Activated CD4-positive, alpha-beta T cell treated with anti-CD3 and anti-CD28 coated beads, Interleukin-2, amount 10 ng/mL, durations not matched to agents 7 days and 5 days (primary cell): ENCODE data around the gene KRTAP5-6. TPM values are rescaled to one million over a fixed set of nuclear protein-coding genes. Genes with fewer than 3 reads are reported as not detected.

Experiments used
- CTCF ChIA-PET: fragments of 350-600 bp; sonication (Branson Sonifier 250); formaldehyde crosslinking; loops from one replicate; lab custom pipeline; 2021; ENCODE audit warnings: antibody characterized with exemption; lab: Charles Lee
- POLR2A ChIA-PET: fragments of 350-600 bp; sonication (Branson Sonifier 250); formaldehyde crosslinking; loops from one replicate; lab custom pipeline; 2021; ENCODE audit warnings: antibody characterized with exemption; lab: Charles Lee
- DNase-seq: peaks from one replicate; pipeline ENCODE4 v3.0.0-alpha.2; 2020
- H3K27ac Mint-ChIP-seq: one replicate; pipeline ENCODE4 v1.8.0; 2021; ENCODE audit warnings: mild to moderate bottlenecking, moderate library complexity, mixed read lengths
- H3K27me3 Mint-ChIP-seq: one replicate; pipeline ENCODE4 v1.8.0; 2021; ENCODE audit warnings: mixed read lengths
- H3K36me3 Mint-ChIP-seq: one replicate; pipeline ENCODE4 v1.8.0; 2021; ENCODE audit warnings: low read depth, mixed read lengths
- H3K4me1 Mint-ChIP-seq: one replicate; pipeline ENCODE4 v1.8.0; 2021; ENCODE audit warnings: mixed read lengths
- H3K4me3 Mint-ChIP-seq: one replicate; pipeline ENCODE4 v1.8.0; 2021; ENCODE audit warnings: mild to moderate bottlenecking, moderate library complexity, mixed read lengths
- H3K9me3 Mint-ChIP-seq: one replicate; pipeline ENCODE4 v1.8.0; 2021; ENCODE audit warnings: mixed read lengths
- total RNA-seq, 2 experiments: library from RNA; stranded (reverse); gene quantifications; one replicate each; pipeline ENCODE4 v1.2.3, GENCODE V29; 2021

Gene KRTAP5-6
- total RNA-seq, 2 experiments from 2014 or later, result not detected

DNA sequence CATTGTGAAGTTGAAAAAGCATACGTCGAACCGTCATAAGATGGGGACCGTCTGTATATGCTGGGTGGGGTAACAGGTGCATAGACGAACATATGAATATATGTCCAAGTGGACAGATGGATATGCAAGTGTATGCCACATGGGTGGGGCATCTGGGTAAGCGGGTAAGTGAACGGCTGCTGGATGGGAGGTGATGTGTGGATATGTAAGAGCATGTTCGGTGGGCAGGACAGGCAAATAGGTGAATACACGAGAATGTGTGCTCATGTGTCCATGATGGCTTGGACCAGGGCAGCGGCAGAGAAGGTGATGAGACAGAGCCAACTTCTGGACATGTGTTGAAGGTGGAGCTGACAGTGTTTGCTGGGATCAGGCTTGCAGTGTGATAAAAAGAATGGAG lies 41.4 kb downstream of the KRTAP5-6 start:
- peaks cover 23% of the 10 kb centered on the region for H3K27me3 Mint-ChIP-seq
- H3K36me3 Mint-ChIP-seq, result no peaks in the 10 kb centered on the region
- H3K27ac Mint-ChIP-seq, result no peak overlapping the region
- no peak for DNase-seq
- H3K9me3 Mint-ChIP-seq, result peaks cover 16% of the 10 kb centered on the region
- no peak overlapping the region for H3K4me3 Mint-ChIP-seq
- CTCF ChIA-PET, result interaction anchor here (0.7 to 1.4 kb wide), 2 partner anchors 19 to 40 kb away, joined by 3 to 4 read pairs; no protein-coding TSS in a partner anchor
- H3K4me1 Mint-ChIP-seq, result peaks cover 11% of the 10 kb centered on the region
- POLR2A ChIA-PET, result no interaction called here

DNA sequence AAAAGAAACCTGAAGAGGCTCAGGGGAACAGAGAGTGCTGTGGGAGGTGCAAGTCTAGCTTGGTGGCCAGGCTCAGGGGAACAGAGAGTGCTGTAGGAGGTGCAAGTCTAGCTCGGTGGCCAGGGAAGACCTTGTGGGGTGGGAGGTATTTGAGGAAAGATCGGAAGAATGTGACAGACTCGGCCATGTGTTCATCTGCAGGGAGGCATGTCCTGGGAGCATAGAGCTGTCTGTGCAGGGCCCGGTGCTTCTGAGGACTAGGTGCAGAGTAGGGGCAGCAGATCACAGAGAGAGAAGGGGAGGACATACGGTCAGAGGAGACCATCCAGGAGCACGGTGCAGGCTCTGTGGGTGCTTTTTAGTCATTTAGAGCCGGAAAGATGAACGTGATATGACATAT lies 42.6 kb downstream of the KRTAP5-6 start:
- H3K9me3 Mint-ChIP-seq, result peaks cover 16% of the 10 kb centered on the region
- CTCF ChIA-PET, result interaction anchor here (1.0 kb wide), 1 partner anchor 13 kb away, joined by 3 read pairs; no protein-coding TSS in a partner anchor
- no peaks in the 10 kb centered on the region for H3K36me3 Mint-ChIP-seq
- POLR2A ChIA-PET, result no interaction called here
- no peak overlapping the region for H3K27ac Mint-ChIP-seq
- H3K27me3 Mint-ChIP-seq, result peaks cover 23% of the 10 kb centered on the region
- DNase-seq, result no peak
- H3K4me3 Mint-ChIP-seq, result no peak overlapping the region
- H3K4me1 Mint-ChIP-seq, result no peaks in the 10 kb centered on the region

DNA sequence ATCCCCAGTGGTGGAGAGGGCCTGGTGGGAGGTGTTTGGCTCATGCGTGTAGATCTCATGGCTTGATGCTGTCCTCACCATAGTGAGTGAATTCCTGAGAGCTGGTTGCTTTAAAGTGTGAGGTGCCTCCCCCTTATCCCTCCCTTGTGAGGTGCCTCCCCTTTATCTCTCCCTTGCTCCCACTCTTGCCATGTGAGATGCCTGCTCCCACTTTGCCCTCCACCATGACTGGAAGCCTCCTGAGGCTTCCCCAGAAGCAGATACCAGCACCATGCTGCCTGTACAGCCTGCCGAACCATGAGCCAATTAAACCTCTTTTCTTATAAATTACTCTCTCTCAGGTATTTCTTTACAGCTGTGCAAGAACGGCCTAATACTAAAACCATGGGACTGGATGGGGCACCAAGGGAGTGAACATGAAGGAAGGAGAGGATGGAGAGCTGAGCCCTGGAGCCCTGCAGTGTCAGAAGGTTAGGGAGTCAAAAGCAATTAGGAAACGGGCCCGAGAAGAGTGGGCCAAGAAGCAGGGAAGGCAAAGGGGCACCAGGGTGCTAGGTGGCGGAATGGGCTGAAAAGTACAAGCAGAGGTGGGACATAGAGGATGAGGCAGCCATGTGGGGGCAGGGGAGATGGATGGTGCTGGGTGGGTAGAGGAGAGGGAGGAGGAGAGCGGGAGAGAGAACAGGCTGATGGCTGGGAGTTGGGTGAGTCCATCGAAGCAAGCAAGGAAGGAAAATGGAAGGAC lies 44.0 kb downstream of the KRTAP5-6 start:
- H3K4me1 Mint-ChIP-seq, result no peaks in the 10 kb centered on the region

DNA sequence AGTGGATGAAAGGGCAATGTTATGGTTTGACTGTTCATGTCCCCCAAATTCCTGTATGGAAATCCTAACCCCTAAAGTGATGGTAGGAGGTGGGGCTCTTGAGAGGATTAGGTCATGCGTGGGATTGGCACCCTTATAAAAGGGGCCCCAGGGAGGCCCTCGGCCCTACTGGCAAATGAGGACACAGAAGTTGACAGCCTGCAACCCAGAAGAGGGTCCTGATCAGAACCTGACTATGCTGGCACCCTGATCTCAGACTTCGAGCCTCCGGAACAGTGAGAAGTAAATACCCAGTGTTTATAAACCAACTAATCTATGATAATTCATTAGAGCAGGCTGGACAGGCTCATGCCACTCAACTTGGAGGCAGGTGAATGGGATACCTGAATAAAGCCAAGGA lies 44.7 kb downstream of the KRTAP5-6 start:
- peaks cover 15% of the 10 kb centered on the region for H3K27me3 Mint-ChIP-seq
- H3K9me3 Mint-ChIP-seq, result peaks cover 19% of the 10 kb centered on the region
- POLR2A ChIA-PET, result no interaction called here
- H3K27ac Mint-ChIP-seq, result no peak overlapping the region
- CTCF ChIA-PET, result no interaction called here
- H3K4me3 Mint-ChIP-seq, result no peak overlapping the region
- DNase-seq, result no peak
- no peaks in the 10 kb centered on the region for H3K4me1 Mint-ChIP-seq
- H3K36me3 Mint-ChIP-seq, result no peaks in the 10 kb centered on the region

More for the DNA sequence above, 44.0 kb downstream of the KRTAP5-6 start:
- no peaks in the 10 kb centered on the region for H3K36me3 Mint-ChIP-seq
- peaks cover 20% of the 10 kb centered on the region for H3K27me3 Mint-ChIP-seq
- H3K4me3 Mint-ChIP-seq, result no peak overlapping the region
- no peak for DNase-seq
- ChIA-PET POLR2A (no interaction called here), CTCF (interaction anchor here (1.3 kb wide), 1 partner anchor 47 kb away, joined by 3 read pairs; no protein-coding TSS in a partner anchor)
- no peak overlapping the region for H3K27ac Mint-ChIP-seq
- H3K9me3 Mint-ChIP-seq, result peaks cover 20% of the 10 kb centered on the region

DNA sequence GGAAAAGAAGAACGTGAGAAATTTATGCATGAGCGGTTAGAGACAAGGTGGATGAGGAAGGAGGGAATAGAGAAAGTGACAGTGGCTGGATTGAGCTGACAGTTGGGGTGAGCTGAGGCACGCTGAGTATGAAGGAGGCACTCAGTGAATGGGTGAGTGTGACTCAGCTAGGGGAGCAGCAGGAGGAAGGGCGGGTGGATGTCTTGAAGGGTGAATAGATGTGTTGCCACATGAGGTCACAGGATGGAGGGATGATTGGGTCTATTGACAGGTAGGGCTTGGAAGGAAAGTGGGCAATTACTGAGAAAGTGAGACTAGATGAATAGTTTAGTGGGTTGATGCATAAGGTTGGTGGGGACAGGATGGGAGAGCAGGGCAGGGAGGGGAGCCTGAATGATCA lies 45.4 kb downstream of the KRTAP5-6 start:
- peaks cover 15% of the 10 kb centered on the region for H3K27me3 Mint-ChIP-seq
- no peak for DNase-seq
- CTCF ChIA-PET, result no interaction called here
- peaks cover 18% of the 10 kb centered on the region for H3K9me3 Mint-ChIP-seq
- H3K36me3 Mint-ChIP-seq, result no peaks in the 10 kb centered on the region
- no peak overlapping the region for H3K4me3 Mint-ChIP-seq
- no peaks in the 10 kb centered on the region for H3K4me1 Mint-ChIP-seq
- POLR2A ChIA-PET, result no interaction called here
- no peak overlapping the region for H3K27ac Mint-ChIP-seq

DNA sequence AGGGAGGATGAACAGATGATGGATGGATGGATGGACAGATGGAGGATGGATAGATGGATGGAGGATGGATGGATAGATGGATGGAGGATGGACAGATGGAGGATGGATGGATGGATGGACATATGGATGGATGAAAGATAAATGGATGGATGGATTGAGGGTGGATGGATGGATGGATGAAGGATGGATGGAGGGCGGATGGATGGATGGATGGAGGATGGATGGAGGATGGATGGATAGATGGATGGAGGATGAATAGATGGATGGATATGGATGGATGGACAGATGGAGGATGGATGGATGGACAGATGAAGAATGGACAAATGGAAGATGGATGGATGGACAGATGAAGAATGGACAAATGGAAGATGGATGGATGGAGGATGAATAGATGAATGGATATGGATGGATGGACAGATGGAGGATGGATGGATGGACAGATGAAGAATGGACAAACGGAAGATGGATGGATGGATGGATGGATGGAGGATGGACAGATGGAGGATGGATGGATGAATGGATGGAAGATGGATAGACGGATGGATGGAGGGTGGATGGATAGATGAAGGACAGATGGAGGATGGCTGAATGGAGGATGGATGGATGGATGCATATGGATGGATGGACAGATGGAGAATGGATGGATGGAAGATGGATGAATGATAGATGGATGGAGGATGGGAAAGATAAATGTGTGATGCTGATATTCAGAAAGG lies 46.0 kb downstream of the KRTAP5-6 start:
- no peak overlapping the region for H3K27ac Mint-ChIP-seq
- no peaks in the 10 kb centered on the region for H3K36me3 Mint-ChIP-seq
- H3K4me1 Mint-ChIP-seq, result no peaks in the 10 kb centered on the region
- ChIA-PET POLR2A (no interaction called here), CTCF (no interaction called here)
- peaks cover 15% of the 10 kb centered on the region for H3K9me3 Mint-ChIP-seq
- no peak overlapping the region for H3K4me3 Mint-ChIP-seq
- DNase-seq, result no peak
- peaks cover 19% of the 10 kb centered on the region for H3K27me3 Mint-ChIP-seq

DNA sequence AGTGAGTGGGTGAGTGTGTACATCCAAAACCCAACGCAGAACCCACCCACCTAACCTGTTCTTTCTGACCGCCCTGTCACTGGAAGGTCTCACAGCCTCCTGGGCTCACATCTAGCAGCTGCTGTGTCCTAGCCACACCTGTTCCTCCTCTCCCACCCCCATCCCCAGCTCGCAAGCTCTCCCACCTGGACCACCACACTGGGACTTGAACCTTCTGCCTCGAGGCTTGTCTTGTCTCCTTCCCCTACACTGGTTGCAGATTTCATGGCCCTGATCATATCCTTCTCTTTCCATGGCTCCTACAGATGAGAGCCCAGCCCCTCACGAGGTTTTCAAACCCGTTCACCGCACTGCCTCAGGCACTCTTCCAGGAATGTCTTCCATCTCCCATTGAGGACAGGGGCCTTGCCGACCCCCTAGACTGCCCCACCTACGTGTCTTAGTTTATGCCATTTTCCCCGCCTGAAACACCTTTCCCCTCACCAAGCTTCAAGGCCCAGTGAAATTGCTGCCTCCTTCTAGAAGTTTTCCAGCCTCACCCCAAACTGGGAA lies 46.7 kb downstream of the KRTAP5-6 start:
- H3K4me1 Mint-ChIP-seq, result no peaks in the 10 kb centered on the region
- no peak overlapping the region for H3K27ac Mint-ChIP-seq
- peaks cover 11% of the 10 kb centered on the region for H3K9me3 Mint-ChIP-seq
- DNase-seq, result no peak
- no peaks in the 10 kb centered on the region for H3K36me3 Mint-ChIP-seq
- peaks cover 19% of the 10 kb centered on the region for H3K27me3 Mint-ChIP-seq
- POLR2A ChIA-PET, result no interaction called here
- CTCF ChIA-PET, result no interaction called here
- no peak overlapping the region for H3K4me3 Mint-ChIP-seq

DNA sequence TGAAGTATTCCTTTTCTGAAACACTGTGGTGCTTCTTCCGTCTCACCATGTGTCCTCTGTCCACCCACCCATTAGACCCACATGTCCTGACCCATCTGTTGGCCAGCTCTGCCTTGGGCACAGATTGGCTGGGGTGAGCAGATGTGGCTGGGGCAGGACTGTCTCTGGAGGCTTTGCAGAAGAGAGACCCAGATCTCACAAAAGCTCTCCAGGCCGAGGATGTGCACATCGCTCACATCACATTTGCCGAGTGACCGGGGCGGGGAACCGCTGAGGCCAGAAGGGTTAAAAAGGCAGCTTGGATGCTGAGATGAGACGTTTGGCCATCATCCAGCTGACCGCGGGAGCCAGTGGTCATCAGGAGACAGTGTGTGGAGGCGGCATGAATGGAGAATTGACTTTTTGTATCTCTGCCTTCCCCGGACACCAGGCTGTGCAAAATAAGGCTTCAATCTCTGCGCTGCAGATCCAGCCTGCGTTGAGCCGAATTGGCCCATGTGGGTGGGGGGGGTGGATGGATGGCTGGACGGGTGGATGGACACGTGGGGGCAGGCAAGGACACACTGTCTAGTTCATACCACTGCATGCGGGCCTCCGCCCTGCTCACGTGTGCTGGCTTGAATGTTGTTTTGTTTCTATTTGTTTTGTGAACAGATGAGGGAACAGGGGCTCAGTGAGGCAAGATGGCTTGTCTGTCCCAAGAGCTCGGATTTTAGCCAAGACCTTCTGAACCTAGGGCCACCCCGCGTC lies 47.3 kb downstream of the KRTAP5-6 start:
- POLR2A ChIA-PET, result no interaction called here
- CTCF ChIA-PET, result no interaction called here
- H3K36me3 Mint-ChIP-seq, result no peaks in the 10 kb centered on the region
- no peaks in the 10 kb centered on the region for H3K4me1 Mint-ChIP-seq
- H3K9me3 Mint-ChIP-seq, result peaks cover 11% of the 10 kb centered on the region
- H3K27ac Mint-ChIP-seq, result no peak overlapping the region
- no peak overlapping the region for H3K4me3 Mint-ChIP-seq
- H3K27me3 Mint-ChIP-seq, result peaks cover 16% of the 10 kb centered on the region
- no peak for DNase-seq

DNA sequence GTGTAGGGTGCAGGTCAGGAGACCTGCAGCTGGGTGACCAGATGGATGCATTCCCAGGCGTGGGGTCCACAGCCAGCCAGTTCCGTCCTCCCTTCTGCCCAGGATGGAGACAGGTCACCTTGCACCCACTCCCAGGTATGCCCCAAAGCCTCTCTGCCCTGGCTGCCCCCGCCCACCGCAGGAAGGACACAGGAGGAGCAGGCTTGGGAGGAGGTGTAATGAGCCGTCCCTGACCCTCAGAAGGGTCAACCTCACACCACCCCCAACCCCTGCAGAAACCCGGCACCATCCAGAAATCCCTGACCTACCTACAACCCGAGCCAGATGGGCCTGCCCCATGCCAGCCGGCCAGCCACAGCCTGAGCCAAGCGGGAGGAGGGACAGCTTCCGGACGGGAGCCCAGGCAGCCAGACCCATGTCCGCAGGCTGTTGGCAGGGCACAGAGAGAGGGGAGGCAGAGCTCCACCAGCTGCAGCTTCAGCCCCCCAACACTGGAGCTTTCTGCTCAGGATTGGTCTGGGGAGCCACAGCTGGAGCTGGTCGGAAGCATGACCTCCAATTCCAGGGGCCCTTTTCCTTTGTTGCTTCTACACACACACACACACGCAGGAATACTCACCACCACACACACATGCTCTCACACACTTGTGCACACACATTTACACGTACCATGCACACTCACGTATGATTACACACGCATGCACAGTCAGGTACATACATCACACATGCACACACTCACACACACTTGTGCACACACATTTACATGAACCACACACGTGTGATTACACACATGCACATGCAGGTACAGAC lies 48.1 kb downstream of the KRTAP5-6 start:
- Mint-ChIP-seq H3K27me3 (peaks cover 20% of the 10 kb centered on the region), H3K9me3 (peaks cover 11% of the 10 kb centered on the region), H3K4me3 (no peak overlapping the region), H3K27ac (no peak overlapping the region), H3K36me3 (no peaks in the 10 kb centered on the region), H3K4me1 (peaks cover 7% of the 10 kb centered on the region)
- no peak for DNase-seq
- CTCF ChIA-PET, result no interaction called here
- POLR2A ChIA-PET, result no interaction called here

DNA sequence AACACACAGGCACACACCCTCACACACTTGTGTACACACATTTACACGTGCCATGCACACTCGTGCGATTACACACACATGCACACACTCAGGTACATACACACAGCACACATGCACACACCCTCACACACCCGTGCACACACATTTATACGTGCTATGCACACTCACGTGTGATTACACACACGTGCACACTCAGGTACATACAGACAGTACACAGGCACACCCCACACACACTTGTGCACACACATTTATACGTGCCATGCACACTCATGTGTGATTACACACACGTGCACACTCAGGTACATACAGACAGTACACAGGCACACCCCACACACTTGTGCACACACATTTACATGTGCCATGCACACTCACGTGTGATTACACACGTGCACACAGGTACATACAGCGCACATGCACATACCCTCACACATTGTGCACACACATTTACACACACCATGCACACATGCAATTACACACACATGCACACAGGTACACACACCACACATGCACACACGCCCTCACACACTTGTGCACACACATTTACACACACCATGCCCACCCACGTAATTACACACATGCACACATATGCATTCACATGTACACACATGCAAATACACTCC lies 48.8 kb downstream of the KRTAP5-6 start:
- no peak overlapping the region for H3K27ac Mint-ChIP-seq
- H3K9me3 Mint-ChIP-seq, result peaks cover 11% of the 10 kb centered on the region
- H3K36me3 Mint-ChIP-seq, result no peaks in the 10 kb centered on the region
- DNase-seq, result no peak
- H3K4me1 Mint-ChIP-seq, result peaks cover 10% of the 10 kb centered on the region
- CTCF ChIA-PET, result no interaction called here
- POLR2A ChIA-PET, result no interaction called here
- no peak overlapping the region for H3K4me3 Mint-ChIP-seq
- H3K27me3 Mint-ChIP-seq, result peaks cover 21% of the 10 kb centered on the region

DNA sequence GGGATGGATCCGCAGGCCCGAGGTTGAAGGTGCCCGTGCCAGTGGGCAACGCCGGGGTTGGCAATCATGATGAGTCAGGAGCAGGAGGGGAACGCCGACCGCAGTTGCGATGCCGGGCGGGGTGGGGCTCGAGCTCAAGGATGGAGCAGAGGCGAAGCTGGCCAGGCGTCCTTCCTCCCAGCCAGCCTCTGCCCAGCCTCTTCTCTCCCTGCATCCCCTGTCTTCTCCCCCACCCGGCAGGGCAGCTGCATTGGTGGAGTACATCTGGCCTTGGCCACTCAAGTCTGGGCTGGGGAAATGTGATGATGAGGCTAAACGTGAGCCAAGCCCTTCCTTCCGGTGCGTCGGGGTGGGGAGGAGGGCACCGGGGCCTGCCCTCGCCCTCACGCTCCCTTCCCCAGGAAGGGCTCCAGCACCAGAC lies 49.5 kb downstream of the KRTAP5-6 start:
- Mint-ChIP-seq H3K27me3 (peaks cover 21% of the 10 kb centered on the region), H3K4me1 (peaks cover 10% of the 10 kb centered on the region), H3K4me3 (no peak overlapping the region), H3K36me3 (no peaks in the 10 kb centered on the region), H3K27ac (no peak overlapping the region), H3K9me3 (peaks cover 11% of the 10 kb centered on the region)
- CTCF ChIA-PET, result no interaction called here
- no peak for DNase-seq
- POLR2A ChIA-PET, result no interaction called here
